HFFc6 (cell line): ENCODE measurements around the gene CRIP1. TPM values are rescaled to one million over a fixed set of nuclear protein-coding genes. Genes with fewer than 3 reads are reported as not detected.

Source experiments
- DNase-seq: peaks from one replicate; pipeline ENCODE4 v3.0.0-alpha.2; 2018
- H3K27ac Mint-ChIP-seq: 2 replicates; pipeline ENCODE4 v1.8.0; 2020; ENCODE audit warnings: mild to moderate bottlenecking, mixed read lengths
- H3K27me3 Mint-ChIP-seq: 2 replicates; pipeline ENCODE4 v1.8.0; 2021; ENCODE audit warnings: mild to moderate bottlenecking, moderate library complexity, mixed read lengths; ENCODE audit not compliant: insufficient read depth
- H3K36me3 Mint-ChIP-seq: 2 replicates; pipeline ENCODE4 v1.8.0; 2021; ENCODE audit warnings: low read depth, mixed read lengths
- H3K4me1 Mint-ChIP-seq: 2 replicates; pipeline ENCODE4 v1.8.0; 2020; ENCODE audit warnings: low read depth, mixed read lengths
- H3K4me3 Mint-ChIP-seq: 2 replicates; pipeline ENCODE4 v1.8.0; 2020; ENCODE audit warnings: mild to moderate bottlenecking, moderate library complexity, mixed read lengths
- H3K9me3 Mint-ChIP-seq: 2 replicates; pipeline ENCODE4 v1.8.0; 2020; ENCODE audit warnings: mild to moderate bottlenecking, mixed read lengths
- CTCF ChIP-seq: fragments of 200-600 bp; sonication (generic); IDR thresholded peaks from 2 replicates; pipeline ENCODE4 v1.5.0; 2021; ENCODE audit warnings: antibody characterized with exemption, mild to moderate bottlenecking
- total RNA-seq, 6 experiments: library from RNA; stranded (reverse); fragmentation: NEBNext Ultra II Directional; extraction: Animal tissue kit (Norgen Biotek cat#: 25700); gene quantifications; 2 replicates in 1 of 6; 3 replicates in 5 of 6; pipeline ENCODE4 v1.2.3, GENCODE V29; 2021

CRIP1 gene
- total RNA-seq, 6 experiments from 2014 or later = 4.8 to 55.2 (median 42.3) TPM

GRCh38 chr14:105533391-105533790 lies 46.7 kb downstream of the CRIP1 start:
- Mint-ChIP-seq H3K27me3 (peaks cover 20% of the 10 kb centered on the region), H3K9me3 (no peaks in the 10 kb centered on the region), H3K4me3 (no peak overlapping the region), H3K36me3 (no peaks in the 10 kb centered on the region), H3K27ac (no peak overlapping the region), H3K4me1 (no peaks in the 10 kb centered on the region)
- no peak for DNase-seq
- TF ChIP-seq CTCF = no peak

- H3K4me1 Mint-ChIP-seq = no peaks in the 10 kb centered on the region
- H3K36me3 Mint-ChIP-seq = no peaks in the 10 kb centered on the region
- no peak overlapping the region for H3K4me3 Mint-ChIP-seq
- H3K27ac Mint-ChIP-seq = no peak overlapping the region
- TF ChIP-seq CTCF = no peak
- no peaks in the 10 kb centered on the region for H3K9me3 Mint-ChIP-seq
- H3K27me3 Mint-ChIP-seq = peaks cover 20% of the 10 kb centered on the region
- no peak for DNase-seq
Observed at GRCh38 chr14:105533811-105534498, 47.3 kb downstream of the CRIP1 start.

- TF ChIP-seq CTCF = no peak
- no peak for DNase-seq
- H3K4me1 Mint-ChIP-seq = no peaks in the 10 kb centered on the region
- no peak overlapping the region for H3K27ac Mint-ChIP-seq
- no peak overlapping the region for H3K4me3 Mint-ChIP-seq
- no peaks in the 10 kb centered on the region for H3K9me3 Mint-ChIP-seq
- no peaks in the 10 kb centered on the region for H3K36me3 Mint-ChIP-seq
- H3K27me3 Mint-ChIP-seq = peaks cover 20% of the 10 kb centered on the region
Observed at GRCh38 chr14:105534586-105534985, 47.9 kb downstream of the CRIP1 start.

GRCh38 chr14:105536051-105536450 lies 49.4 kb downstream of the CRIP1 start:
- no peak for TF ChIP-seq CTCF

GRCh38 chr14:105536691-105537579 lies 50.2 kb downstream of the CRIP1 start:
- Mint-ChIP-seq H3K4me1 (no peaks in the 10 kb centered on the region), H3K9me3 (no peaks in the 10 kb centered on the region), H3K27ac (no peak overlapping the region), H3K4me3 (no peak overlapping the region), H3K27me3 (peaks cover 25% of the 10 kb centered on the region), H3K36me3 (no peaks in the 10 kb centered on the region)
- DNase-seq = no peak
- TF ChIP-seq CTCF = no peak

More at GRCh38 chr14:105536051-105536450, 49.4 kb downstream of the CRIP1 start:
- Mint-ChIP-seq H3K9me3 (no peaks in the 10 kb centered on the region), H3K4me3 (no peak overlapping the region), H3K27me3 (peaks cover 21% of the 10 kb centered on the region), H3K4me1 (no peaks in the 10 kb centered on the region), H3K36me3 (no peaks in the 10 kb centered on the region), H3K27ac (no peak overlapping the region)
- DNase-seq = no peak
